ENCODE measurements around the gene SLC4A2.
A peak's percentile ranks its signal among the peaks of the same experiment; 100 is the strongest.

SLC4A2 gene

GRCh38 chr7:151083071-151083823 lies 23.9 kb downstream of the SLC4A2 start, which contains the start of gene TMUB1:
Gene TMUB1 (minus strand): TSS chr7:151083493. CDS start chr7:151082563, 930 bp downstream.
- Histone ChIP-seq H3K27ac (ENCODE audit: low read depth, low read length) (no peak within 1 kb of the TSS; the same call in 1 of the 2 replicates), H3K9ac (ENCODE audit: low read length) (peak within 1 kb of the TSS; percentile 14), H3K9me3 (ENCODE audit: control insufficient read depth, insufficient read depth, low read depth, low read length) (no peaks in the 10 kb centered on the region), H3K4me1 (ENCODE audit: control insufficient read depth, insufficient read depth, low read length) (peaks cover 56% of the 10 kb centered on the region), H3K4me3 (ENCODE audit: low read depth, low read length) (peak within 1 kb of the TSS; percentile 95), H3K27me3 (ENCODE audit: control insufficient read depth, insufficient read depth, low read length) (peaks cover 22% of the 10 kb centered on the region), H3K36me3 (ENCODE audit: control insufficient read depth, insufficient read depth, low read length) (no peaks in the 10 kb centered on the region)

GRCh38 chr7:151083824-151084160 lies 24.4 kb downstream of the SLC4A2 start:
- H3K4me1 ChIP-seq (ENCODE audit: control insufficient read depth, insufficient read depth, low read length) = peaks cover 56% of the 10 kb centered on the region
- peaks cover 27% of the 10 kb centered on the region for H3K27me3 ChIP-seq (ENCODE audit: control insufficient read depth, insufficient read depth, low read length)
- peak overlapping the region; percentile 95 for H3K4me3 ChIP-seq (ENCODE audit: low read depth, low read length)
- H3K27ac ChIP-seq (ENCODE audit: low read depth, low read length) = no peak overlapping the region
- H3K9ac ChIP-seq (ENCODE audit: low read length) = no peak overlapping the region
- no peaks in the 10 kb centered on the region for H3K36me3 ChIP-seq (ENCODE audit: control insufficient read depth, insufficient read depth, low read length)
- no peaks in the 10 kb centered on the region for H3K9me3 ChIP-seq (ENCODE audit: control insufficient read depth, insufficient read depth, low read depth, low read length)

- Histone ChIP-seq H3K4me3 (ENCODE audit: low read depth, low read length) (peak overlapping the region; percentile 74), H3K36me3 (ENCODE audit: control insufficient read depth, insufficient read depth, low read length) (no peaks in the 10 kb centered on the region), H3K9me3 (ENCODE audit: control insufficient read depth, insufficient read depth, low read depth, low read length) (no peaks in the 10 kb centered on the region), H3K9ac (ENCODE audit: low read length) (no peak overlapping the region), H3K27ac (ENCODE audit: low read depth, low read length) (no peak overlapping the region), H3K27me3 (ENCODE audit: control insufficient read depth, insufficient read depth, low read length) (peaks cover 36% of the 10 kb centered on the region), H3K4me1 (ENCODE audit: control insufficient read depth, insufficient read depth, low read length) (peaks cover 57% of the 10 kb centered on the region)
Observed at GRCh38 chr7:151085329-151085690, 25.9 kb downstream of the SLC4A2 start.

- Histone ChIP-seq H3K9me3 (ENCODE audit: control insufficient read depth, insufficient read depth, low read depth, low read length) (no peaks in the 10 kb centered on the region), H3K36me3 (ENCODE audit: control insufficient read depth, insufficient read depth, low read length) (no peaks in the 10 kb centered on the region), H3K27ac (ENCODE audit: low read depth, low read length) (no peak within 1 kb of the TSS), H3K4me3 (ENCODE audit: low read depth, low read length) (peak within 1 kb of the TSS; percentile 74), H3K4me1 (ENCODE audit: control insufficient read depth, insufficient read depth, low read length) (peaks cover 55% of the 10 kb centered on the region), H3K9ac (ENCODE audit: low read length) (peak within 1 kb of the TSS; percentile 80), H3K27me3 (ENCODE audit: control insufficient read depth, insufficient read depth, low read length) (peaks cover 36% of the 10 kb centered on the region)
Observed at GRCh38 chr7:151085691-151086620, 26.6 kb downstream of the SLC4A2 start, which contains the start of gene AGAP3. Gene AGAP3 (plus strand): TSS chr7:151086475. CDS start chr7:151086742, 267 bp downstream.

- H3K27me3 ChIP-seq (ENCODE audit: control insufficient read depth, insufficient read depth, low read length) = peaks cover 36% of the 10 kb centered on the region
- H3K4me1 ChIP-seq (ENCODE audit: control insufficient read depth, insufficient read depth, low read length) = peaks cover 48% of the 10 kb centered on the region
- H3K9me3 ChIP-seq (ENCODE audit: control insufficient read depth, insufficient read depth, low read depth, low read length) = no peaks in the 10 kb centered on the region
- H3K4me3 ChIP-seq (ENCODE audit: low read depth, low read length) = peak overlapping the region; percentile 72
- H3K36me3 ChIP-seq (ENCODE audit: control insufficient read depth, insufficient read depth, low read length) = no peaks in the 10 kb centered on the region
- H3K9ac ChIP-seq (ENCODE audit: low read length) = peak overlapping the region; percentile 80
- no peak overlapping the region for H3K27ac ChIP-seq (ENCODE audit: low read depth, low read length)
Observed at GRCh38 chr7:151086802-151087244, 27.4 kb downstream of the SLC4A2 start.

GRCh38 chr7:151087245-151088018 lies 28.0 kb downstream of the SLC4A2 start:
- H3K27me3 ChIP-seq (ENCODE audit: control insufficient read depth, insufficient read depth, low read length) = peaks cover 36% of the 10 kb centered on the region
- H3K4me1 ChIP-seq (ENCODE audit: control insufficient read depth, insufficient read depth, low read length) = peaks cover 42% of the 10 kb centered on the region
- peak overlapping the region; percentile 80 for H3K9ac ChIP-seq (ENCODE audit: low read length)
- peak overlapping the region; percentile 72 for H3K4me3 ChIP-seq (ENCODE audit: low read depth, low read length)
- no peaks in the 10 kb centered on the region for H3K9me3 ChIP-seq (ENCODE audit: control insufficient read depth, insufficient read depth, low read depth, low read length)
- no peak overlapping the region for H3K27ac ChIP-seq (ENCODE audit: low read depth, low read length)
- H3K36me3 ChIP-seq (ENCODE audit: control insufficient read depth, insufficient read depth, low read length) = no peaks in the 10 kb centered on the region

- no peak overlapping the region for H3K27ac ChIP-seq (ENCODE audit: low read depth, low read length)
Observed at GRCh38 chr7:151088019-151088855, 28.8 kb downstream of the SLC4A2 start.

GRCh38 chr7:151088856-151089699 lies 29.7 kb downstream of the SLC4A2 start:
- H3K36me3 ChIP-seq (ENCODE audit: control insufficient read depth, insufficient read depth, low read length) = no peaks in the 10 kb centered on the region
- H3K9me3 ChIP-seq (ENCODE audit: control insufficient read depth, insufficient read depth, low read depth, low read length) = no peaks in the 10 kb centered on the region
- peaks cover 32% of the 10 kb centered on the region for H3K27me3 ChIP-seq (ENCODE audit: control insufficient read depth, insufficient read depth, low read length)
- H3K4me1 ChIP-seq (ENCODE audit: control insufficient read depth, insufficient read depth, low read length) = peaks cover 34% of the 10 kb centered on the region
- no peak overlapping the region for H3K27ac ChIP-seq (ENCODE audit: low read depth, low read length)
- peak overlapping the region; percentile 42 for H3K9ac ChIP-seq (ENCODE audit: low read length)
- peak overlapping the region; percentile 72 for H3K4me3 ChIP-seq (ENCODE audit: low read depth, low read length)

More at GRCh38 chr7:151088019-151088855, 28.8 kb downstream of the SLC4A2 start:
- peaks cover 36% of the 10 kb centered on the region for H3K27me3 ChIP-seq (ENCODE audit: control insufficient read depth, insufficient read depth, low read length)
- peak overlapping the region; percentile 72 for H3K4me3 ChIP-seq (ENCODE audit: low read depth, low read length)
- no peaks in the 10 kb centered on the region for H3K9me3 ChIP-seq (ENCODE audit: control insufficient read depth, insufficient read depth, low read depth, low read length)
- H3K36me3 ChIP-seq (ENCODE audit: control insufficient read depth, insufficient read depth, low read length) = no peaks in the 10 kb centered on the region
- peak overlapping the region; percentile 80 for H3K9ac ChIP-seq (ENCODE audit: low read length)
- peaks cover 38% of the 10 kb centered on the region for H3K4me1 ChIP-seq (ENCODE audit: control insufficient read depth, insufficient read depth, low read length)

GRCh38 chr7:151089893-151090730 lies 30.7 kb downstream of the SLC4A2 start:
- H3K9ac ChIP-seq (ENCODE audit: low read length) = peak overlapping the region; percentile 42
- no peaks in the 10 kb centered on the region for H3K36me3 ChIP-seq (ENCODE audit: control insufficient read depth, insufficient read depth, low read length)
- peaks cover 27% of the 10 kb centered on the region for H3K27me3 ChIP-seq (ENCODE audit: control insufficient read depth, insufficient read depth, low read length)
- H3K4me3 ChIP-seq (ENCODE audit: low read depth, low read length) = peak overlapping the region; percentile 72; the same call in 1 of the 2 replicates
- H3K9me3 ChIP-seq (ENCODE audit: control insufficient read depth, insufficient read depth, low read depth, low read length) = no peaks in the 10 kb centered on the region
- H3K27ac ChIP-seq (ENCODE audit: low read depth, low read length) = no peak overlapping the region
- H3K4me1 ChIP-seq (ENCODE audit: control insufficient read depth, insufficient read depth, low read length) = peaks cover 30% of the 10 kb centered on the region
